Pancreas (tissue), 10 donors: ENCODE data around the gene ASPHD2. TPM values are rescaled to one million over a fixed set of nuclear protein-coding genes. Genes with fewer than 3 reads are reported as not detected.

ENCODE experiments used
- ATAC-seq, 4 donors: fragments of 200-7000 bp; cut with Tn5 transposase; one replicate each; pipeline versions ENCODE4 v1.8.0 to v1.9.1; 2020; ENCODE audit warnings: mild to moderate bottlenecking in 4 of 4, moderate library complexity in 4 of 4
- DNase-seq, 6 donors: peaks; one replicate each; pipeline ENCODE4 v3.0.0-alpha.2; 2020
- FAIRE-seq: peaks from 2 replicates; lab custom pipeline; 2012; peaks lifted over from hg19 to GRCh38; lab: Jason Lieb, UNC
- H3K27ac ChIP-seq, 4 donors: fragments of 200-600 bp; sonication (generic); 1 replicate in 3 of 4; 2 replicates in 1 of 4; pipeline versions ENCODE4 v1.5.0 to v1.8.0; 2020
- H3K27me3 ChIP-seq, 4 donors: fragments of 200-600 bp; one replicate each; pipeline ENCODE4 v1.8.0; 2021
- H3K36me3 ChIP-seq, 3 donors: fragments of 200-600 bp; sonication (generic) in 1 of 3; one replicate each; pipeline versions ENCODE4 v1.5.0 to v1.8.0; 2020 to 2021
- H3K4me1 ChIP-seq, 3 donors: fragments of 200-600 bp; one replicate each; pipeline ENCODE4 v1.8.0; 2021
- H3K4me3 ChIP-seq, 4 donors: fragments of 200-600 bp; sonication (generic) in 2 of 4; one replicate each; pipeline versions ENCODE4 v1.5.0 to v1.8.0; 2020 to 2021
- H3K9me3 ChIP-seq, 4 donors: fragments of 200-600 bp; one replicate each; pipeline ENCODE4 v1.8.0; 2021
- WGBS, 2 donors: extraction: QIAGEN DNeasy Blood & Tissue Kit; methylation state at CpG; one replicate each; pipeline ENCODE4 v1.1.7; 2013; 5-methylcytosine and 5-hydroxymethylcytosine counted together
- intact Hi-C, 3 donors: fragments of 100-400 bp; cut with DNase I; formaldehyde crosslinking; loops; one replicate each; pipeline versions ENCODE4 v1.11.1 to v1.14.2; 2022
- polyA plus RNA-seq, 2 donors: library from polyadenylated mRNA; stranded (reverse); fragments of 200-250 nt; gene quantifications; one replicate each; pipeline ENCODE4 v1.2.3, GENCODE V29; 2013
- total RNA-seq, 6 donors: library from RNA; stranded (reverse); fragmentation: NEBNext Ultra II Directional in 4 of 6; extraction: Animal tissue kit (Norgen Biotek cat#: 25700) in 4 of 6; gene quantifications; one replicate each; pipeline versions ENCODE4 v1.2.1 to v1.2.4, GENCODE V29; 2021 to 2023
- TF ChIP-seq, protein P1 (sequence below), 4 donors: fragments of 200-600 bp; sonication (generic) in 3 of 4; IDR thresholded peaks; one replicate each; pipeline versions ENCODE4 v1.5.0 to v1.8.0; 2021; ENCODE audit warnings: antibody characterized with exemption in 4 of 4
- donor health status: healthy with polysubstance abuse.
- donor health status: DM: no; HTN: no; CAD: no; lungs with moderate emphysema.
- donor health status: DM: no; HTN: no; CAD: no.
- donor health status: control.
- donor health status: control.
- donor health status: Bipolar disorder and iron deficiency.
- donor health status: DM: yes; HTN: yes; CAD: no.
- donor health status: DM: no; HTN: no; CAD: no.
- donor health status: DM: no; HTN: no; CAD: no.
- donor health status: DM: yes; HTN: yes; CAD: no.

Gene ASPHD2
- total and polyA plus RNA-seq, 8 donors = 0.14 to 0.75 (median 0.28) TPM

DNA sequence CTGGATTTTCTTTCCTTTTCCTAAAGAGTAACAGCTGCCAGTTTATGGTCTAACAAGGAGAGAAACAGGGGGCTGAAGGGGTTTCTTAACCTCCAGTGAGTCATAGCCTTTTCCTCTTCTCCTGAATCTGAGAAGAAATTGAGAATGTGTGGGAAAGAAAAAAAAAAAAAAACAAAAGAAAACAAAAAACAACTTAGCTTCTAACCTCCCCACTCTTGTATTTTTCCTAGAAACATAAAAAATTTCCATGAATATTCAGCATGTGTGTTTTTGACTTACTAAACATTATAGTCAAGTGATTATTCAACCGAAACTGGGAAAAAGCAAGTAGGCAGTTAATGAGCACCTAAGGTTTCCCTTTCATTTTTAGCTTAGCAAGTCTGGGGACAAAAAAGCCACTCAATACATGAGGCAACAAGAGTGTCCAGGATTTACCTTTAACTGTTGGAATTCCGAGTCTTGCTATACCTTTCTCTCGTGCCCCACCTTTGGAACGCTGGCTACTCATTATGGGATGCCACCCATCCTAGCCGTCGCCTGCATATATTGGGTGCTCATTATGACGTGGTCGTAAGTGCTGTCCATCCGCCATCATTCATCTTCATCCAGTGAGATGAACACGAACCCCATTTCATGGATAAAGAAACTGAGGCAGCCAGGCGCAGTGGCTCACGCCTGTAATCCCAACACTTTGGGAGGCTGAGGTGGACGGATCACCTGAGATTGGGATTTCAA is 2.4 kb downstream of the ASPHD2 start:
- ATAC-seq = no peak
- WGBS, 2 donors = 71 to 82% methylated on average over 13 of the region's 13 CpGs

DNA sequence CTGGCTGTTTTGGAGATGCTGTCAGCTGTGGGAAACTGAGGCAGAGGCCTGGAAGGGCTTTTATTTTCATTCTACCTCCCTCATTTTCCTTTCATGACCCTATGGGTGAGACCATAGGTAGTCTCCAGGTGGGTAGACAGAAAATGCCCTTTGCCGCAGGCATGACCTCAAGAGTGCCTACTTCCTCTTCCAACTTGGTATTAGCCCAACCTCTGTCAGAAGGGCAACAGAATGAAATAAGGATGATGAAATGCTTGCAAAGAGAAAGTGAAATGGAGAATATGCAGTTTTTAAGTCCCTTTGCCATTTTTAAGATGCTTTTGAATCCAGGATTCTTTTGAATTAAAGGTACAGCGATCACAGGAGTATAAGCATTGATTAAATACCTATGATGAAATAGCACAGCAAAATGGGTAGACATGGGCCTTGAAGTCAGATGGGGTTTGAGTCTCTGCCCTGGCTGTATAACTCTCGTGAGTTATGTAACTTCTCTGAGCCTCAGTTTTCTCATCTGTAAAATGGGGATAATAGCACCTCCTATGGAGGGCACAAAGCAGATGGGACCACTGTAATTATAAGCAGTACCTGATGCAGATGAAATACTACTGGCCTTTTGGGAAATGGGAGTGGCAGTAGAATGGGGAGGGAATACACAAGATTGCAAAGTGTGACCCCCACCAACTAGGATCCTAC is 3.7 kb downstream of the ASPHD2 start:
- ATAC-seq (no peak), FAIRE-seq (no peak), DNase-seq (no peak)
- WGBS, 2 donors = 79 to 86% methylated on average over 3 of the region's 3 CpGs
- Histone ChIP-seq H3K27me3 (no peaks in the 10 kb centered on the region), H3K4me1 (no peaks in the 10 kb centered on the region), H3K9me3 (no peaks in the 10 kb centered on the region), H3K36me3 (no peaks in the 10 kb centered on the region), H3K27ac (no peak overlapping the region), H3K4me3 (no peak overlapping the region)
- TF ChIP-seq, protein P1, sequence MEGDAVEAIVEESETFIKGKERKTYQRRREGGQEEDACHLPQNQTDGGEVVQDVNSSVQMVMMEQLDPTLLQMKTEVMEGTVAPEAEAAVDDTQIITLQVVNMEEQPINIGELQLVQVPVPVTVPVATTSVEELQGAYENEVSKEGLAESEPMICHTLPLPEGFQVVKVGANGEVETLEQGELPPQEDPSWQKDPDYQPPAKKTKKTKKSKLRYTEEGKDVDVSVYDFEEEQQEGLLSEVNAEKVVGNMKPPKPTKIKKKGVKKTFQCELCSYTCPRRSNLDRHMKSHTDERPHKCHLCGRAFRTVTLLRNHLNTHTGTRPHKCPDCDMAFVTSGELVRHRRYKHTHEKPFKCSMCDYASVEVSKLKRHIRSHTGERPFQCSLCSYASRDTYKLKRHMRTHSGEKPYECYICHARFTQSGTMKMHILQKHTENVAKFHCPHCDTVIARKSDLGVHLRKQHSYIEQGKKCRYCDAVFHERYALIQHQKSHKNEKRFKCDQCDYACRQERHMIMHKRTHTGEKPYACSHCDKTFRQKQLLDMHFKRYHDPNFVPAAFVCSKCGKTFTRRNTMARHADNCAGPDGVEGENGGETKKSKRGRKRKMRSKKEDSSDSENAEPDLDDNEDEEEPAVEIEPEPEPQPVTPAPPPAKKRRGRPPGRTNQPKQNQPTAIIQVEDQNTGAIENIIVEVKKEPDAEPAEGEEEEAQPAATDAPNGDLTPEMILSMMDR (IDR thresholded peaks at IDR 0.05) = no peak
- intact Hi-C loops = no loop called here

More for the DNA sequence above, 2.4 kb downstream of the ASPHD2 start:
- TF ChIP-seq, protein P1 (IDR thresholded peaks at IDR 0.05) = no peak
- H3K9me3 ChIP-seq = no peaks in the 10 kb centered on the region
- no peak overlapping the region for H3K4me3 ChIP-seq
- FAIRE-seq (no peak), DNase-seq (no peak)
- no peaks in the 10 kb centered on the region for H3K36me3 ChIP-seq
- intact Hi-C loops = no loop called here
- no peak overlapping the region for H3K27ac ChIP-seq
- no peaks in the 10 kb centered on the region for H3K4me1 ChIP-seq
- H3K27me3 ChIP-seq = no peaks in the 10 kb centered on the region

DNA sequence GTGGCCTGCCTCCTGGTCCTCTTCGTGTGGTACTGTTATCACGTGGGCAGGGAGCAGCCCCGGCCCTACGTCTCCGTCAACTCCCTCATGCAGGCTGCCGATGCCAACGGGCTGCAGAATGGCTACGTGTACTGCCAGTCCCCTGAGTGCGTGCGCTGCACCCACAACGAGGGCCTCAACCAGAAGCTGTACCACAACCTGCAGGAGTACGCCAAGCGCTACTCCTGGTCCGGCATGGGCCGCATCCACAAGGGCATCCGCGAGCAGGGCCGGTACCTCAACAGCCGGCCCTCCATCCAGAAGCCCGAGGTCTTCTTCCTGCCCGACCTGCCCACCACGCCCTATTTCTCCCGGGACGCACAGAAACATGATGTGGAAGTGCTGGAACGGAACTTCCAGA is 4.7 kb downstream of the ASPHD2 start:
- no peak for FAIRE-seq
- no peaks in the 10 kb centered on the region for H3K4me1 ChIP-seq
- WGBS, 2 donors = 82 to 87% methylated on average over 22 to 25 of the region's 25 CpGs

GRCh38 chr22:26435327-26436093 is 6.5 kb downstream of the ASPHD2 start:
- Histone ChIP-seq H3K4me1 (no peaks in the 10 kb centered on the region), H3K27ac (no peak overlapping the region), H3K27me3 (no peaks in the 10 kb centered on the region), H3K4me3 (no peak overlapping the region), H3K9me3 (no peaks in the 10 kb centered on the region), H3K36me3 (no peaks in the 10 kb centered on the region)
- intact Hi-C loops = no loop called here
- TF ChIP-seq, protein P1 (IDR thresholded peaks at IDR 0.05) = no peak
- FAIRE-seq (no peak), DNase-seq (no peak), ATAC-seq (no peak)
- 74 to 85% methylated on average over 11 of the region's 11 CpGs for WGBS, 2 donors

More for the DNA sequence above, 4.7 kb downstream of the ASPHD2 start:
- ATAC-seq = no peak
- Histone ChIP-seq H3K36me3 (no peaks in the 10 kb centered on the region), H3K9me3 (no peaks in the 10 kb centered on the region), H3K27me3 (no peaks in the 10 kb centered on the region), H3K4me3 (no peak overlapping the region), H3K27ac (no peak overlapping the region)
- DNase-seq = no peak
- intact Hi-C loops = no loop called here
- TF ChIP-seq, protein P1 (IDR thresholded peaks at IDR 0.05) = no peak
